Activated CD4-positive, alpha-beta T cell treated with anti-CD3 and anti-CD28 coated beads, Interleukin-2, amount 50 U/mL, for 48 hours (primary cell): ENCODE results near the gene ZNF749.

Source experiments
- DNase-seq, 2 experiments: peaks; one replicate each; pipeline ENCODE4 v3.0.0-alpha.2; 2020

Gene ZNF749

DNA sequence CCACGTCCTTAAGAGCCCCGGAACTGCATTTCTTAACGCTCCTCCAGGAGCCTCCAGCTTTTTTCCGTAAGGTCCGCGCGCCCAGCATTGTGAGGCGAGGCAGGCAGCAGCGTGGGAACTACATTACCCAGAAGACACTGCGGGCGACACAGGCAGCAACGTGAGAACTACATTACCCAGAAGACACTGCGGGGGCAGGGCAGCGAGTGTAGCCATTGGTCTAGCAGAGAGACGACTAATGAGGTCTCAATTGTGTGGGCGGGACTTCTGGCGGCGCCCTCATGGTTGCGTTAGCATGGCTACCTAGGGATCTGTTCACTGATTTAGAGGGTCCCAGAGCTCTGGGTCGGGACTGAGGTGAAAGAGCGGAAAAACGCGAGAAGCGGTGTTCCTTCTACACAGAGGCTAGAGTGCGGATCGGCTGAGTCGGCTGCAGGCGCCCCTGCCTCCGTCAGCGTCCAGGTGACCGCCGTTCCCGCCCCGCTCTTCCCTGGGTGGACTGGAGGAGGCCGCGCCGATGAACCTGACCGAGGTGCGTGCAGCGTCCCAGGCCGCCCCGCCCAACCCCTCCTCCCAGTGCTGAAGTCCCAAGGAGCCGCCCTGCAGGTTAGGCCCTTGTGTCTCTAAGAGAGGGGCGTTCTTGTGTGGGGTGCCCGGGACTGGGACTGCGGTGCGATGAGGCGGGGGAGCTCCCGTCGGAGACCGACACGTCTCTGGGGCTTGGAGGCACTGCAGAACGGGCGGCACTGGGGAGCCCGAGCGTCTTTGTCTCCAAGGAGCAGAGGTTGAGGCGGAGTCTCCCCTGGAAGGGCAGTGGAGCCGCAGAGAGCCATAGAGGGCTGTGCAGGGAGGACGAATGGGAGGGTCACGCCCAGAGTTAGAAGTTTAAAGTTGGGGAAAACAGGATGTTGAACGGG lies at the start of gene ZNF749:
Gene ZNF749 (plus strand): TSS at position 264 of the 917 bp plus-strand sequence. CDS start 254 bp downstream, at position 518.
- peak; percentile 95 to 97 for DNase-seq

DNA sequence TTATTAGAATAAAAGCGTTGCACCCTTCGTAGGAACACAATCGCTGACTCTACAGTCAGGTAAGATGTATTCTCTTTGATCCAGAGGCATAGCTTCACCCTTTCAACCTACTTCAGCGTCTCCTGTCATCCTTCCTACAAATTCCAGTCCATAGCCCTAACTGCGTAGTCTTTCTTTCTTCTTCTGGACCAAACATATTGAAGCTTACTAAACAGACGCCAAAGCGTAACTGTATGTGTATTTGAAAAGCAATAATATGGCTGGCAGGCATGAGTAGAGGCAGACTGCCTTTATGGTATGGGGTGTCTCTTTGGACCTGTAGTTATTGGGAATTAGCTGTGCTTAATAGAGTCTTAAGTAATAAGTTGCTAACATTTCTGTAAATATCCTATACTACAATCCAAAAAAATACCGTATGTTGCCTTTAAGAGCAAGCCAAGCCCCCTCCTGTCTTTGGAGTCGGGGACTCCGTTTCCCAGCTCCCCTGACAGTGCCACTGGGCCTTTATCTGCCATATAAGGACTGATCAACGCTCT lies 45.9 kb upstream of the ZNF749 start:
- DNase-seq = no peak

DNA sequence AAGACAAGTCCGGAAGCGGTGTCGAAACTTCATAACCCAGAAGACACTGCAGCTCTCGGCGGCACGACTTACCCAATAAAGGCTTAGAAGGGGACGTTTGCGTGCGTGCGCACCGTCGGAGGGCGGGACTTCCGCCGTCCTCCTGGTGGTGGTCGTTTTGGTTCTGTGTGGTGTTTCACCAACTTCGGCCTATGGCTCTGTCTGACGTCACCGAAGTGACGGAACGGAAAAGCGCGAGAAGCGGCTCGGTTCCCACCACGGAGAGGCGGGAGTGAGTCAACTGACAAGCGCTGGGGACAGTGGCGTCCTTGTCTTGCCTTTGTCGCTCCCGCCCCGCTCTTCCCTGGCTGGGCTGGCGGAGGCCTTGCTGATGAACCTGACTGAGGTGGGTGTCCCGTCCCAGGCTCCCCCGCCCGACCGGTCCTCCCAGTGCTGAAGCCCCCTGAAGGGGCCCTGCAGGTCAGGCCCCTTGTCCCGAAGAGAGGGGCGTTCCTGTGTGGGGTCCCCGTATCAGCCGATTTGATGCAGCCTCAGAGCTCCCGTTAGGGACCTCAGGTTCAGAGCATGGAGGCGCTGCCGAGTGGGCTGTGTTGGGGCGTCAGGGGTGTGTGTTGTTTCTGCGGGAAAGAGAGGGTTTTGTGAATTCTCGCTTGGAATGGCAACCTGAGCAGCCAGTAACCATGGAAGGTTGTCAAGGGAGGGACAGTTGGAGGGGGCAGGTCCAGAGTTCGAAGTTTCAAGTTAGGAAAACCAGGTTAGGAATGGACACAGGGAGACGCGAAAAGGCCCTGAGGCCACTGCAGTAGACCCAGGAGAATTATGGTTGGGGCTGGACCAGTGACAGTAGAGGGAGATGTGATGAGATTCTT lies 45.2 kb upstream of the ZNF749 start, which contains the start of gene ZNF548:
Gene ZNF548 (plus strand): TSS at position 125 of the 869 bp plus-strand sequence. CDS start 246 bp downstream, at position 371.
- peak; percentile 95 to 96 for DNase-seq

DNA sequence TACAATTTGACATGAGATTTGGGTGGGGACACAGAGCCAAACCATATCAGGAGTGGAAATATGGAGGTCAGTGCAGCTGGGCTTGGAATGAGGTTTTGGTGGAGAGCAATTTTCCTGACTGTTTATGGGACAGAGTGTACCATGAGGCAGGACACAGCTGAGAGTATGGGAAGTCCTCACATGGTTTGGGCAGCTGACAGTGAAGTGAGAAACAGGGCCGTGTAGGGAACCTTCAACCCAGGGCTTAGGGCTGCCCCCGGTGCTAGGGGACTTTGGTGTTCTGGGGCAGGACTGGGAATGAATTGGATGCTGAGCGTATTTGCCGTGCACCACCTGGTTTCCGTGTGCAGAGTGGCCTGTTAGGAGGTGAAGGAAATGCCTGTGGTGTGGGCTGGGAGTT lies 39.4 kb upstream of the ZNF749 start:
- DNase-seq = no peak

DNA sequence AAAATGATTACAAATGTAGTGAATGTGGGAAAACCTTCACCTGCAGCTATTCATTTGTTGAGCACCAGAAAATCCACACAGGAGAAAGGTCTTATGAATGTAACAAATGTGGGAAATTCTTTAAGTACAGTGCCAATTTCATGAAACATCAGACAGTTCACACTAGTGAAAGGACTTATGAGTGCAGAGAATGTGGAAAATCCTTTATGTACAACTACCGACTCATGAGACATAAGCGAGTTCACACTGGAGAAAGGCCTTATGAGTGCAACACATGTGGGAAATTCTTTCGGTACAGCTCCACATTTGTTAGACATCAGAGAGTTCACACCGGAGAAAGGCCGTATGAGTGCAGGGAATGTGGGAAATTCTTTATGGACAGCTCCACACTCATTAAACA lies 36.3 kb upstream of the ZNF749 start:
- DNase-seq = no peak

DNA sequence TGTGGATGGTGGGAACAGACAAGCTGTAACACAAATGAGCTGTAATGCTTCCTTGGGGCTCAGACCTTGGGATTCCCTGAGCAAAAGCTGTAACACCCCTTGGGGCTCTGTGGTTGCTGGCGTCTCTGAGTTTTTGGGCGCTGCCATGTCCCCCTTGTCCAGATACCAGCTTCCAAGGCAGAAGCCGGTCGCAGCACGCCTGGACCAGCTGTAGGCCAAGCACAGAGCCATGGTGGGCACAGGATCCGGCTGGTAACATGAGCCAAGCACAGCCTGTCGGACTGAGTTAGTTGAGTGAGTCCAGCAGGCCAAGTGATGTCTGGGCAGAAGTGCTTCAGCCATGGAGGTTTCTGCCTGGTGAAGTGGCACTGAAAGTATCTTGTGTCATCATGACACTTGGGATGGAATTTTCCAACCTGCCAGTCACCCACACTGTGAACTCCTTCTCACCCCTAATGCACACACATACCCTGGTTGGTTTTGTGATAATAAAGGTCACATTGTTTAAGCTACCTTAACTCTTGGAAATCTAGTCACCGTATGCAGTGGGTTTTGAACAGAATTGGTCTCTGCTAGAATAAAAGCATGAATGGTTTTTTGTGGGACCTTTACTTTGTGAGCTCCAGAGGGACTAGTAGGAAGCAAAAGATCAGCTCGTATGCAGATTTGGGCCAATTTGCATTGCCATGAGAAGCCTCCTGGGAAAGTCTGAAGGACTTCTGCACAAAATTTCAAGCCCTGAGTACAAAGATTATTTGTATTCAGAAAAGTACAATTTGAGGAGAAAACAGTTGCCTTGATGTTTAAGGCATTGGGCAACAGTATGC lies 31.2 kb upstream of the ZNF749 start:
- no peak for DNase-seq

DNA sequence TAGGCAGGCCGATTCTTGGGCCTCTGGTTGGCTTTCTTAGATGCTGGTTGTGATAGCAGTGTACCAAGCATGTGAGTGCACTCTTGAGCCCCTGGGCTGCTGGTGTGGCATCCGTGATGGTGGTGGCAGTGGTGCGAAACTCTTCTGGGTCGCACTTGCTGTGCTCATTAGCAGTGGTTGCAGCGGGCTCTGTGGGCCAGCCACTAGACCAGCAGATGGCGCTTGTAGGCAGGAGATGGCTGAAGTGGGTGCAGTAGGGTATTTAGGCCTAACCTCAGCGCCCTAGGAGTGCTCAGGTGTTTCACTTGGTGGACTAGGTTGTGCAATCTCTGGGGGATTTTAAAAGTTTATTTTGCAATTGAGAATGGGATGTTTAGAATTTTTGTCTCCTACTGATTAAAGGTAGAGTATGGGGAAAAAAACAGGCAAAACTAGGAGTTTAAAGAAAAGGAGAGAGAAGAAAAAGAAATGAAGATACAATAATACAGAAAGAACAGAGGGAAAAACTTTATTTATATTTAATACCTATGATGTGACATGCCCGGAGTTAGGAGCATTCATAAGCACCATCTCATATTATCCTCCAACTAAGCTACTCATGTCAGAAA lies 28.5 kb upstream of the ZNF749 start:
- DNase-seq = peak; percentile 70 to 76

DNA sequence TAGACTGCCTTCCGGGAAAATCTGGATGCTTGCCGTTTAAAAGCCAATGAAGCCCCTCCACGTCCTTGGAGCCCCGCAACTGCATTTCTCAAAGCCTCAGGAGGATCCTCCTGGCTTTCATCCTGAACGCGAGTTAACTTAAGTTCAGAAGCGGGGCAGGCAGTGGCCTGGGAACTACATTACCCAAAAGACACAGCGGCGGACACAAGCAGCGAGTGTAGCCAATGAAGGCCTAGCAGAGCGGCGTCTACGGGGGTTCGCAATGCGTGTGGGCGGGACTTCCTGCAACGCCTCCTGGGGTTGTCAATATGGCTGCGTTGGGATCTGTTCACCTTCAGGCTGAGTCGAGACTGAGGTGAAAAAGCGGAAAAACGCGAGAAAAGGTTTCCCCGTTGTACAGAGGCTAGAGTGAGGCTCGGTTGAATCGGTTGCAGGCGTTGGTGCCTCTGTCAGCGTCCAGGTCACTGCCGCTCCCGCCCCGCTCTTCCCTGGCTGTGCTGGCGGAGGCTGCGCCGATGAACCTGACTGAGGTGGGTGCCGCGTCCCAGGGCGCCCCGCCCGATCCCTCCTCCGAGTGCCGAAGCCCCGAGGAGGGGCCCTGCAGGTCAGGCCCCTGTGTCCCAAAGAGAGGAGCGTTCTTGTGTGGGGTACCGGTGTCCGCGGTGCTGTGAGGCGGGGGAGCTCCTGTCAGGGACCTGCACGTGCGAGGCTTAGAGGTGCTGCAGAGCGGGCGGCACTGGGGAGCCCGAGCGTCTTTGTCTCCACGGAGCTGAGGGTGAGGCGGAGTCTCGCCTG lies 24.1 kb upstream of the ZNF749 start, which contains the start of gene ZNF17:
Gene ZNF17 (plus strand): TSS at position 285 of the 795 bp plus-strand sequence. CDS start 2,455 bp downstream, outside the sequence.
- DNase-seq = peak; percentile 90 to 93

DNA sequence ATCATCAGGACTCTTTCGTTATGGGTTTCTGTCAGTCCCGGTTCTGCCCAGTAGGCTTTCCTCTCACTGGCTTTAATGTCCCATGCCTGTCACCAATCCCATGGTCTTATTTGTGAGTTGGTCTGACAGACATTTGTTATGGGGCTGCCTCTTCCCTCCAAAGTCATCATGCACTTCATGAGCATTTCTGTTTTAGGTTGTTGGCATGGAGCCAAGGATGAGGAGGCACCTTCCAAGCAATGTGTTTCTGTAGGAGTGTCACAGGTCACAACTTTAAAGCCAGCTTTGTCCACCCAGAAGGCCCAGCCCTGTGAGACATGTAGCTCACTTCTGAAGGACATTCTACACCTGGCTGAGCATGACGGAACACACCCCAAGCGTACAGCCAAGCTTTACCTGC lies 15.7 kb upstream of the ZNF749 start:
- no peak for DNase-seq

DNA sequence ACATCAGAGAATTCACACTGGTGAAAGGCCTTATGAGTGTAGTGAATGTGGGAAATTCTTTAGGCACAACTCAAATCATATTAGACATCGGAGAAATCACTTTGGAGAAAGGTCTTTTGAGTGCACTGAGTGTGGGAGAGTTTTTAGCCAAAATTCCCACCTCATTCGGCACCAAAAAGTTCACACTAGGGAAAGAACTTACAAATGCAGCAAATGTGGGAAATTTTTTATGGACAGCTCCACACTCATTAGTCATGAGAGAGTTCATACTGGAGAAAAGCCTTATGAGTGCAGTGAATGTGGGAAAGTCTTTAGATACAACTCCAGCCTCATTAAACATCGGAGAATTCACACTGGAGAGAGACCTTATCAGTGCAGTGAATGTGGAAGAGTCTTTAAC lies 14.1 kb upstream of the ZNF749 start:
- no peak for DNase-seq

DNA sequence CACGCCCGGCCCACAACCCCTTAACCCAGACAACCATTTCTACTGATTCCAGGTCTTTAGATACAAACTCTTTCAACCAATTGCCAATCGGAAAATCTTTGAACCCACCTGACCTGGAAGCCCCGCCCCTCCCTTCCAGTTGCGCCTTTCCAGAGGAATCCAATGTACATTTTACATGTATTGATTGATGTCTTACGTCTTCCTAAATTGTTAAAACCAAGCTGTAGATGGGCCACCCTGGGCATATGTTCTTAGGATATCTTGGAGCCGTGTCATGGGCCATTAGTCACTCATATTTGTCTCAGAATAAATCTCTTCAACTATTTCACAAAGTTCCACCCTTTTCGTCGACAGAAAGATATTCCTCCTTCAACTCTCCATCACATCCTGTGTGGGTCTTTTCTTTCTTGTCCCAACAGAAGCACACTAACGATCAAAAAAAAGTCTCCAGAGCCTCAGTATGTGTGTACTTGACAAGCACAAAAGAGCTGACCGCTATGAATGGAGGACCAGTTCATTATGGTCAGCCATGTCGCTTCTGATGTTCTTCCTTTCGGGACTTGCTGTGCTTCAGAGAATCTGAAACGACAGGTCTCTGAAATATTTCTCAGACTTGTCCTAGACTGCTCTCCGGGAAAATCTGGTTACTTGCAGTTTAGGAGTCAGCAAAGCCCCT lies 601 bp upstream of the ZNF749 start:
- no peak for DNase-seq

DNA sequence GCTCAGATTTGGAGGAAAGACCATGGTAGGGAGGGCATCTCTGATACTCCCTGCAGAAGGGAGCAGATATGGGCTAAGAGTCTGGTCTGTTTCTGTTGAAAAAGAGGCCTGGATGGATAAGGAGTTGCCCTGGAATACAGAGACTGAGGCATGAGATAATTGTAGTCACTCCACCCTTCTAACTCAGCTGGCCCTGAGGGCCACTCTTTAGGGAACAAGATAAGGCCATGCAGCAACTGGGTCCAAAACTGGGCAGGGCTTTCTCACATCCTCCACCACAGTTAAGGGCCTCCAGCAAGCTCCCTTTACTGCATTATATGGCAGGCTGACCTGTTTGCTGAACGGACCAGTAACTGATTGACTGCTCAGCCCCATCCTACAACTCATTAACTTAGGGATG lies 1.3 kb downstream of the ZNF749 start:
- no peak for DNase-seq

DNA sequence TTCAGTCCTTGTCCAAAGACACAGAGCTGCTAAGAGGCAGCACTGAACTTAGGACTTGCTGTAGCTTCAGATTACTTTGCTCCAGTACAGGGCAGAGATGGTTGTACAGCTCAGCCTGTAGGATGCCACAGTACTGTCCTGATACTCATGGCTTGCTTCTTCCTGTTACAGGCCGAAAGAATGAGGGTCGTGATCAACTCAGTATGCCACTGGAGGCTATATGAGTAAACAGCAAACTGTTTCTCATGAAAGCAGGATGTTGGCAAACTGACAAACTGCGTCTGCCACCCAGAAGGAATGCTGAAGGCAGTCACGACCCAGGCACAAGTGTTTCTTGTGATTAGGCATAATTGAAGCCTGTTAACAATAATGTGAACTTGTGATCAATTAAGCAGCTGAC lies 2.8 kb downstream of the ZNF749 start:
- no peak for DNase-seq

DNA sequence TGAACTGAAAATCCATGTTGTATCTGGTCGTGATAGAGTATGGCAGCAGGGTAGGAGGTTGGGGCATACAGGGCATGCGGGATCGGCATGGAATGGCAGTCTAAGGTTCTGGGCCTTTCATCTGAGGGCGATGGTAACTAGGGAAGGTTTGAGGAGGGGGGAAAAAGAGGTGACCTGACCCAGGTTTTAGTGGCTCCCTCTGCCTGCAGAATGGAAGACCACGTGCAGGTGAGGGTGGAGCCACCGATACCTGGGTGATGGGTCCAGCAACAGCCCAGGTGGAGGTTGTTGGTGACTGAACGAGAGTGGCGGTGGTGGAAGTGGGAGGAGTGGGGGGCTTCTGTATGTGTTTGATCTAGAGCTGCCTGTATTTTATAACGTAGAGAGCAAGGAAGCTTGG lies 3.8 kb downstream of the ZNF749 start:
- DNase-seq = no peak

DNA sequence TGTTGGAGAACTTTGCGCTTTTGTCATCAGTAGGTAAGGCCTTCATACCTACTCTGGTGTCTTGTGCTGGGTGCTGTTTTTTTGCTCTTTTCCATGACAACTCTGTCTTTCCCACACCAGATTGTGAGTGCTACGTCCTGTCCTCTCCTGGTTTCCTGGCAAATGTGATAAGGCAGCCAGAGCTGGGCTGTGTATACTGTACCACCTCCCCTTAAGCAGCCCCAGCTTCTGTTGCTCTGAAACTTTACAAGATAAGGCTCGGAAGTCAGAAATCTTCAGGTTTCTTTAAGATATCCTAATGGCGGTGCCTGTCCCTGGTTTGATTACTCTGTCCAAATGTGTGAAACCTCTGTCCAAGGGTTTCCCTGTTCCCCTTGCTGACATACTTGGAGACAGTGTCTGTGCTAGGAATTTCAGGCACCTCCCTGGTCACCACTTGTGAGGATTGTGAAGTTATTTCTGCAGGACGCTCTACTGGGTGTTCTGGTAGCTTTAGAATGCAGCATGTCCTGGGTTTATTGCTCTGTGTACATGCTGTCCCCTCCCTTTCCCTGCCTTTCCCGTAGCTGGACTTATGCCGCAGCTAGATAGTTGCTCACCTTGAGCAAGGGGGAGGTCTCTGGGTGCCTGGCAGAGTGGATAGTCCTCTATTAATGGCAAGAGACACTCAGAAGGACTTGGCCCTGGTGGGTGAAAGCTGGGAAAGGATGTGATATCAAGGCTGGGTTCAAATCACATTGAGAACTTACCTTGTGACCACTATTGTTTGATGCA lies 7.0 kb downstream of the ZNF749 start:
- no peak for DNase-seq

DNA sequence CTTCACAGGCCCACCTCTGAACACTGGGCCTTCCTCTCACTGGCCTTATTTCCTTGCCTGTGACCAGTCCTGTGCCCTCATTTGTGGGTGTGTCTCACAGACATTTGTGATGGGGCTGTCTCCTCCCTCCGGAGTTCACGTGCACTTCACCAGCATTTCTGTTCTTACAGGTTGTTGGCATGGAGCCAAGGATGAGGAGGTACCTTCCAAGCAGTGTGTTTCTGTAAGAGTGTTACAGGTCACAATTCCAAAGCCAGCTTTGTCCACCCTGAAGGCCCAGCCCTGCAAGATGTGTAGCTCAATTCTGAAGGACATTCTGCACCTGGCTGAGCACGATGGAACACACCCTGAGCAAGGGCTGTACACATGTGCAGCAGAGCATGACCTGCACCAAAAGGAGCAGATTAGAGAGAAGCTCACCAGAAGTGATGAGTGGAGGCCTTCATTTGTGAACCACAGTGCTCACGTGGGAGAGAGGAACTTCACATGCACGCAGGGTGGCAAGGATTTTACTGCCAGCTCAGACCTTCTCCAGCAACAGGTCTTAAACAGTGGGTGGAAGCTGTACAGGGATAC lies 8.1 kb downstream of the ZNF749 start:
- DNase-seq = no peak

DNA sequence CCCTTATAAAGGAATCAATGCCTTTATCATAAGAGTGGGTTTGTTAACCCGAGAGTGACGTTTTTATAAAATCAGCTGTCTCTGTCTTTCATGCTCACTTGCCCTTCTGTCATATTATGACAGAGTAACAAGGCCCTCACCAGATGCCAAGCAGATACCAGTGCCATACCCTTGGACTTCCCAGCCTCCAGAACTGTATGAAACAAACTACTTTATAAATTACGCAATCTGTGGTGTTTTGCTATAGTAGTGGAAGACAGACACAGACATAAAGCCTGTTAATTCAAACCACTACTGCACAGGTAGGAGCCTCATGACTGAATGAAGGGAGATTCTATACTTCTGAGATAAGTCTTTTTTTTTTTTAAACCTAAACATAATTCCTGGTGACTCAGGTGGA lies 17.2 kb downstream of the ZNF749 start:
- DNase-seq = no peak

DNA sequence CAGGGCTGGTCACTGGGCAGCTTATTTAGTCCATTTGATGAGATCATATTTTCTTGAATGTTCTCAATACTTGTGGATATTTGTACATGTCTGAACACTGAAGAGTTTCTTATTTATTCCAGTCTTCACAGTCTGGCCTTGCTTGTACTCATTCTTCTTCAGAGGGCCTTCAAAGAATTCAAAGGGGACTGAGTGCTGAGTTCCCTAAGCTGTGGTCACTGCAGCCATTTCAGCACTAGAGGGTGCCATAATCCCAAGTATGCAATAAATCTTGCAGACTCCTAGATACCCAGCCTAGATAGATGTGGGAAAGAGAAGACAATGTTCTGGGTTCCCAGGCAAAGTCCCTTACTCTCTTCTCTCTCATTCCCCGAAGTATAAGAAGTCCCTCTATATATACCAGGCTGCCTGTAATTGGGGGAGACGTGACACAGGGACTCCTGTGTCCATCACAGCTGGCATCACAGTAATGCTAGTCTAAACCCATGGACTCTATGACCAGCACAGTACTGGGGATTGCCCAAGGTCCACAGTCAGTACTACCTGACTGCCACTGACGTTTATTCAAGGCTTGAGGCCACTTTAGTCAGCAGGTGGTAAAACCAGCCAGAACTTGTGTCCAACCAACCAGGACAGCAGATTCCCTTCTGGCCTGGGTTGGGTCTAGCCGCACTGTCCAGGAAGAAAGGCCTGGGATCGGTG lies 30.7 kb downstream of the ZNF749 start:
- DNase-seq = peak in 1 of 2 experiments; percentile 27
